ENCODE measurements around the gene CDC42BPG. TPM values are rescaled to one million over a fixed set of nuclear protein-coding genes. Genes with fewer than 3 reads are reported as not detected.

Gene CDC42BPG
- total RNA-seq, 1 experiment from 2014 or later, result 21.6 TPM

GRCh38 chr11:64853709-64854108, 9.3 kb upstream of the CDC42BPG start:
- Mint-ChIP-seq H3K36me3 (no peaks in the 10 kb centered on the region), H3K9me3 (no peaks in the 10 kb centered on the region), H3K4me3 (no peak overlapping the region), H3K27me3 (ENCODE audit: low read depth) (no peaks in the 10 kb centered on the region), H3K4me1 (peaks cover 16% of the 10 kb centered on the region), H3K27ac (no peak overlapping the region)
- POLR2A ChIA-PET, result no interaction called here
- CTCF ChIA-PET, result interaction anchor here (12.5 kb wide), 1 partner anchor 32 kb away, joined by 372 read pairs; the partner anchor contains the start of gene EHD1
- DNase-seq (ENCODE audit: low spot score) (no peak), ATAC-seq (no peak)
- no peak for TF ChIP-seq SP1 (CRISPR knock-in tag; conservative IDR thresholded peaks at IDR 0.05)
- no peak for TF ChIP-seq CDX4 (CRISPR knock-in tag; IDR thresholded peaks at IDR 0.05; ENCODE audit: borderline replicate concordance)
- no peak for TF ChIP-seq ZNF671 (CRISPR knock-in tag; IDR thresholded peaks at IDR 0.05)
- no peak for TF ChIP-seq NFE2L1 (CRISPR knock-in tag; IDR thresholded peaks at IDR 0.05)
- TF ChIP-seq USF1 (CRISPR knock-in tag; IDR thresholded peaks at IDR 0.05), result no peak
- TF ChIP-seq ATF3 (CRISPR knock-in tag; conservative IDR thresholded peaks at IDR 0.05), result no peak
- TF ChIP-seq ZNF232 (CRISPR knock-in tag; IDR thresholded peaks at IDR 0.05), result no peak
- TF ChIP-seq ZNF138 (CRISPR knock-in tag; conservative IDR thresholded peaks at IDR 0.05), result no peak
- TF ChIP-seq, protein P1, sequence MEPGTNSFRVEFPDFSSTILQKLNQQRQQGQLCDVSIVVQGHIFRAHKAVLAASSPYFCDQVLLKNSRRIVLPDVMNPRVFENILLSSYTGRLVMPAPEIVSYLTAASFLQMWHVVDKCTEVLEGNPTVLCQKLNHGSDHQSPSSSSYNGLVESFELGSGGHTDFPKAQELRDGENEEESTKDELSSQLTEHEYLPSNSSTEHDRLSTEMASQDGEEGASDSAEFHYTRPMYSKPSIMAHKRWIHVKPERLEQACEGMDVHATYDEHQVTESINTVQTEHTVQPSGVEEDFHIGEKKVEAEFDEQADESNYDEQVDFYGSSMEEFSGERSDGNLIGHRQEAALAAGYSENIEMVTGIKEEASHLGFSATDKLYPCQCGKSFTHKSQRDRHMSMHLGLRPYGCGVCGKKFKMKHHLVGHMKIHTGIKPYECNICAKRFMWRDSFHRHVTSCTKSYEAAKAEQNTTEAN (CRISPR knock-in tag; IDR thresholded peaks at IDR 0.05), result no peak
- TF ChIP-seq TP53 (CRISPR knock-in tag; IDR thresholded peaks at IDR 0.05), result no peak
- TF ChIP-seq CREB1 (CRISPR knock-in tag; IDR thresholded peaks at IDR 0.05), result no peak
- no peak for TF ChIP-seq NFYB (CRISPR knock-in tag; conservative IDR thresholded peaks at IDR 0.05; ENCODE audit: low read depth)
- no peak for TF ChIP-seq CREM (CRISPR knock-in tag; IDR thresholded peaks at IDR 0.05)
- TF ChIP-seq FOXJ3 (CRISPR knock-in tag; IDR thresholded peaks at IDR 0.05; ENCODE audit: borderline replicate concordance), result no peak
- TF ChIP-seq FOXP1 (CRISPR knock-in tag; IDR thresholded peaks at IDR 0.05; ENCODE audit: borderline replicate concordance), result no peak
- TF ChIP-seq, protein P2, sequence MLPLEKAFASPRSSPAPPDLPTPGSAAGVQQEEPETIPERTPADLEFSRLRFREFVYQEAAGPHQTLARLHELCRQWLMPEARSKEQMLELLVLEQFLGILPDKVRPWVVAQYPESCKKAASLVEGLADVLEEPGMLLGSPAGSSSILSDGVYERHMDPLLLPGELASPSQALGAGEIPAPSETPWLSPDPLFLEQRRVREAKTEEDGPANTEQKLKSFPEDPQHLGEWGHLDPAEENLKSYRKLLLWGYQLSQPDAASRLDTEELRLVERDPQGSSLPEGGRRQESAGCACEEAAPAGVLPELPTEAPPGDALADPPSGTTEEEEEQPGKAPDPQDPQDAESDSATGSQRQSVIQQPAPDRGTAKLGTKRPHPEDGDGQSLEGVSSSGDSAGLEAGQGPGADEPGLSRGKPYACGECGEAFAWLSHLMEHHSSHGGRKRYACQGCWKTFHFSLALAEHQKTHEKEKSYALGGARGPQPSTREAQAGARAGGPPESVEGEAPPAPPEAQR (CRISPR knock-in tag; IDR thresholded peaks at IDR 0.05), result no peak

DNA sequence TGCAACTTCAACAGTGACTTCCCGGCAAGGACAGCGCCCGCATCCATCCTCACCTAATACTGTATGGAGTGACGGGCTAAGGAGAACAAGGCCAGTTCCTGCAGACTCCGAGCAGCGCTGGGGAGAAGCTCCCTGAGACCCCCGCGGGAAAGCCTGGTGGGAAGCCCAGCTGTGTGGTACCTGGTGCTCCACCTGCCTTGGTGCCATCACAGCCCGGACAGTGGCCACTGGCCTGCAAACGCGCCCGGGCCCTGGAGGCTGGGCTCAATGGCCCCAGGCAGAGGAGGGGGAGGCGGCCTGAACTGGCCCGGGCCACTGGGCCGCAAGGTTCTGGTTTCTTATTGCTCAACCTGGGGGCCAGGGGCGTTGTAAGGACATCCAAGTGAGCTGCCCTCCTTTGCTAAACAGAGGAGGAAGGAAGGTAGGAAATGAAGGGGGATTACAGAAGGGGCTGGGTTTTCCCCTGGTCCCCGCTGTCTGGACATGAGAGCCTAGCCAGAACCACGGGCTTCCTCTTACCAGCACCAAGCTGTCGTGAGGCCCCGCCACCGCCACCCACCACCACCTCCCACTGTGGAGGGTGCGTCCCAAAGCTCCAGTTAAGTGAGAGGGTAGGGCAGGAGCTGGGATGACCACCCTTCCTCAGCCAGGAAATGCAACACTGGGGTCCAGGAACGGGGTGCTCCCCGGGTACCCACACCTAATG, 8.5 kb upstream of the CDC42BPG start:
- ATAC-seq (no peak), DNase-seq (ENCODE audit: low spot score) (no peak)
- H3K36me3 Mint-ChIP-seq, result no peaks in the 10 kb centered on the region
- H3K4me3 Mint-ChIP-seq, result no peak overlapping the region
- H3K27ac Mint-ChIP-seq, result 0 out of 2 replicates have a peak overlapping the region, but pooled peaks have one; percentile 32
- H3K4me1 Mint-ChIP-seq, result peaks cover 20% of the 10 kb centered on the region
- TF ChIP-seq, protein P1 (CRISPR knock-in tag; IDR thresholded peaks at IDR 0.05), result no peak
- no peak for TF ChIP-seq SMAD3 (CRISPR knock-in tag; IDR thresholded peaks at IDR 0.05; ENCODE audit: borderline replicate concordance)
- TF ChIP-seq, protein P3, sequence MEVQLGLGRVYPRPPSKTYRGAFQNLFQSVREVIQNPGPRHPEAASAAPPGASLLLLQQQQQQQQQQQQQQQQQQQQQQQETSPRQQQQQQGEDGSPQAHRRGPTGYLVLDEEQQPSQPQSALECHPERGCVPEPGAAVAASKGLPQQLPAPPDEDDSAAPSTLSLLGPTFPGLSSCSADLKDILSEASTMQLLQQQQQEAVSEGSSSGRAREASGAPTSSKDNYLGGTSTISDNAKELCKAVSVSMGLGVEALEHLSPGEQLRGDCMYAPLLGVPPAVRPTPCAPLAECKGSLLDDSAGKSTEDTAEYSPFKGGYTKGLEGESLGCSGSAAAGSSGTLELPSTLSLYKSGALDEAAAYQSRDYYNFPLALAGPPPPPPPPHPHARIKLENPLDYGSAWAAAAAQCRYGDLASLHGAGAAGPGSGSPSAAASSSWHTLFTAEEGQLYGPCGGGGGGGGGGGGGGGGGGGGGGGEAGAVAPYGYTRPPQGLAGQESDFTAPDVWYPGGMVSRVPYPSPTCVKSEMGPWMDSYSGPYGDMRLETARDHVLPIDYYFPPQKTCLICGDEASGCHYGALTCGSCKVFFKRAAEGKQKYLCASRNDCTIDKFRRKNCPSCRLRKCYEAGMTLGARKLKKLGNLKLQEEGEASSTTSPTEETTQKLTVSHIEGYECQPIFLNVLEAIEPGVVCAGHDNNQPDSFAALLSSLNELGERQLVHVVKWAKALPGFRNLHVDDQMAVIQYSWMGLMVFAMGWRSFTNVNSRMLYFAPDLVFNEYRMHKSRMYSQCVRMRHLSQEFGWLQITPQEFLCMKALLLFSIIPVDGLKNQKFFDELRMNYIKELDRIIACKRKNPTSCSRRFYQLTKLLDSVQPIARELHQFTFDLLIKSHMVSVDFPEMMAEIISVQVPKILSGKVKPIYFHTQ (CRISPR knock-in tag; IDR thresholded peaks at IDR 0.05), result no peak
- TF ChIP-seq TEAD1 (CRISPR knock-in tag; IDR thresholded peaks at IDR 0.05), result no peak
- CTCF ChIA-PET, result interaction anchor here (1.1 to 12.5 kb wide), 2 partner anchors 11 to 33 kb away, joined by 3 to 372 read pairs; partner anchors contain the start of gene EHD1
- H3K9me3 Mint-ChIP-seq, result no peaks in the 10 kb centered on the region
- POLR2A ChIA-PET, result no interaction called here
- H3K27me3 Mint-ChIP-seq (ENCODE audit: low read depth), result no peaks in the 10 kb centered on the region
